ENCODE data around the gene FLNB.
A peak's percentile ranks its signal among the peaks of the same experiment; 100 is the strongest.
"Not testable (repeated sequence)": the region's sequence is repeated elsewhere in the genome, so short reads cannot be mapped to it uniquely, and the experiment has no call there.

Gene FLNB

DNA sequence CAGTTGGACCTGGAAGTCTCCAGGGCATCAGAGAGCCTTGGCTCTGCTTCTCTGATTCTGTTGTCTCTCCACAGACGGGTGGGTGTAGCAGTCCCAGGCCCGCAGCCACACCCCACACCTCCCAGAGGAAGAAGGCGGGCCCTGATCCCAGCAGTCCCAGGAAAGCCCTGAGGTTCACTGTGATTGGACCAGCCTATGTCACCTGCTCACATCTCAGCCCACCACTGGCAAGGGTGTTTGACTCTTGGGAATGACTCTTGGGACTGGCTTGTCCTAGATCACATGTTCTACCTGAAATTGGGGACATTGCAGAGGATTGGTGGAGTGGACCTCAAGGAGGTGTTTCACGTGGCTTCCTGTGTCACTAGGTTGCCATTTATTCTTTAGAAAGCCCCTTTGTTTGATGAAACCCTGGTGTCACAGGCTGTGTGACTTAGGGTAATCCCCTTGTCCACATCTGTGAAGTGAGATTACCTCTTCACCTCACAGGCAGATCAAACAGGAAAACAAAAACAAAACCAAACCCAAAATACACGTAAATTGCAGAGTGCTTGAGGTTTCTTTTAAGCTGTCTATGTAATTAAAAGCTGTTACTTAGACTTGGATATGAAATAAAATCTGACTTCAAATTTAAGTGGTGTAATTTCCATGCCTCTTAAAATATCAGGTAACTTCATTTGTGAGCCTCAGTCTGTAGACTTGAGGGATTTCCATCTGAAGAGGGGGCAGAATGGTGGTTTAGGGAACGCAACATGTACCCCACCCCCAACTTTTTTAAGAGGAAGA, 26.7 kb downstream of the FLNB start:
- no peak for DNase-seq

DNA sequence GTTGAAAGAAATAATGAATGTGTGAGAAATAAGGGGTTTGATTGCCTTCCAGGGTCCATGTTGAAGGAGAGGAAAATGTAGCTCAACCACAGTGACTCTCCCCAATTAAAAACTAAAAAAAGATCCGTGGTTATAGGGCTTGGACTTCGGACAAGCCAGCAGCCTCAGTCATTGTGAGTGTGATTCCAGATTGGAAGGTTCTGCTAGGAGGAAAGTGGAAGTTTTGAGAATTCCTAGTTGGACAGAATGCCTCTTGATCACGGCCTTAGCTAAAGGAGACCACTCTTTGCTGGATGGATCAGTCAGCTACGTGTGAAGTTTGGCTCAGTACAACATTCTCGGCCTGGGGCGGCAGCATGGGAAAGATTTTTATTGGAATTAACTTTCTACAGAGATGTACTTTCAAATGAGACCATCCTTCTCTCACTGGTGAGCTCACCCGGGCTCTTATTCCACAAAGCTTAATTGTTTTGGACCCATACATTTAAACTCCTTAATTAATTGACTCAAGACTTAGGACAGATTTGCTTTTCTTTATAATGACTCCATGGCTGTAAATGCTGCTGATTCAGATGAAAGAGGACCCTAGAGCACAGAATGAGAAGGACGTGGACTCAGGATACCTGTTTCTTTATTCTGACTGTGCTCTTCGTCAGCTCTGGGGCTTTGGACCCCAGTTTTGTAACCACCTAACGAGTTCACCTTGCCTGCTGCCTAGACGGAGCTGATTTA, 27.5 kb downstream of the FLNB start:
- no peak for DNase-seq

DNA sequence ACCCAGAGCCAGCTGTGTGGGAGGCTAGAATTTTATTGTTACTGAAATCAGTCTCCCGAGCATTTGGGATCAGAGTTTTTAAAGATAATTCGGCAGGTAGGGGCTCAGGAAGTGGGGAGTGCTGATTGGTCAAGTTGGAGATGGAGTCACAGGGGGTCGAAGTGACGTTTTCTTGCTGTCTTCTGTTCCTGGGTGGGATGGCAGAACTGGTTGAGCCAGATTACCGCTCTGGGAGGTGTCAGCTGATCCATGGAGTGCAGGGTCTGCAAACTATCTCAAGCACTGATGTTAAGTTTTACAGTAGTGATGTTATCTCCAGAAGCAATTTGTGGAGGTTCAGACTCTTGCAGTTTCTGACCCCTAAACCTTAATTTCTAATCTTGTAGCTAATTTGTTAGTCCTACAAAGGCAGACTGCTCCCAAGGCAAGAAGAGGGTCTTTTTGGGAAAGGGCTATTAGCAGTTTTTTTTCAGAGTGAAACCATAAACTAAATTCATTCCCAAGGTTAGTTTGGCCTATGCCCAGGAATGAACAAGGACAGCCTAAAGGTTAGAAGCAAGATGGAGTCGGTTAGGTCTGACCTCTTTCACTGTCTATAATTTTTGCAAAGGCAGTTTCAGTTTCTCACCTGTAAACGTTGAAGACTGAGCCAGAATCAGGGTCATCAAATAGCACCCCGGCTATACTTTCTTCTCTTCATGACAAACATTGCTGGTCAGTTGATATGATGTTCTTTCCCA, 28.2 kb downstream of the FLNB start:
- no peak for DNase-seq

DNA sequence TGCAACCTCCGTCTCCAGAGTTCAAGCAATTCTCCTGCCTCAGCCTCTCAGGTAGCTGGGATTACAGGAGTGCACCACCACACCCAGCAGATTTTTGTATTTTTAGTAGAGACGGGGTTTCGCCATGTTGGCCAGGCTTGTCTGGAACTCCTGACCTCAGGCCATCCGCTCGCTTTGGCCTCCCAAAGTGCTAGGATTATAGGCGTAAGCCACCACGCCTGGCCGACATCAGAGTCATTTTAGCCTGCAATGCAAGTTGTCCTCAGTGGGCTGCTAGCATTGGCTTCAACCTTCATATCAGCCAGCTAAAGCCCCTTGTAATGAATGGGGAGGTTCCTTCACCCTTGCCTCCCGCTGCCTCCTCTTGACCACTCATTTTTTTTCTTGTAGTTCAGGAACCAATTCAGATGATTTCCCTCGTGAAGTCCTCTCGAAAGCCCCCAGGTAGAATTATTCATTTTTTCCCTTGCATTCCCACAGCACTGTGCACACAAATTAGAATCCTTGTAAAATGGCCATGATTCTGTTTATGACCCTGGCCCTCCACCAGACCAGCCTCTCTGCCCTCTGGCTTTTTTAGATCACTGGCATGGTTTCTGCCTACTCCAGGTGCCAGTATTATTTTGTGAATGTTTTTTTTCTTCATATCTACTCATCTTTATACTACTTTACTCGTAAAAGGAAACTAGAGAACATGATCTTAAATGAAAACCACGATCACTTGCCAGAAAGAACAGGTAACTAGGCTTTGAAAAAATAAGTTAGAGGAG, 29.1 kb downstream of the FLNB start:
- no peak for DNase-seq

DNA sequence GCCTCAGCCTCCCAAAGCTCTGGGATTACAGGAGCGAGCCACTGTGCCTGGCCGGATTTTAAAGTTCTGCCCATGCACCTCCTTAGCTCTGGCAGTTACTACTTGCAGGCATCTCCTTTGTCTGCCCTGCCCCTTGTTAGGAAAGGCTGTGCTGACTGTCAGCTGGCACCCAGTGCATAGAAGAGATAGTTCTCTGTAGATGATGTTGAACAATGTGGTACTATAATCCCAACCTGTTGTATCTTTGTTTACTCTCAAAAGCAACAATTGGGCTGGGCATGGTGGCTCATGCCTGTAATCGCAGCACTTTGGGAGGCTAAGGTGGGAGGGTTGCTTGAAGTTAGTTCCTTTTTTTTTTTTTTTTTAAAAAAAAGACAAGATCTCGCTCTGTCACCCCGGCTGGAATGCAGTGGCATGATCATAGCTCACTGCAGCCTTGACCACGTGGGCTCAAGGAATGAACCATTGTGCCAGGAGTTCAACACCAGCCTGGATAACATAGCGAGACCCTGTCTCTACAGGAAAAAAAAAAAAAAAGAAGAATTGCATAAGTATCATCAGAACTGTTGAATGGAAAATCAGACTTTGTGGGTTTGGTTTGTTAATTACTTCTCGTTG, 30.6 kb downstream of the FLNB start:
- DNase-seq: no peak

DNA sequence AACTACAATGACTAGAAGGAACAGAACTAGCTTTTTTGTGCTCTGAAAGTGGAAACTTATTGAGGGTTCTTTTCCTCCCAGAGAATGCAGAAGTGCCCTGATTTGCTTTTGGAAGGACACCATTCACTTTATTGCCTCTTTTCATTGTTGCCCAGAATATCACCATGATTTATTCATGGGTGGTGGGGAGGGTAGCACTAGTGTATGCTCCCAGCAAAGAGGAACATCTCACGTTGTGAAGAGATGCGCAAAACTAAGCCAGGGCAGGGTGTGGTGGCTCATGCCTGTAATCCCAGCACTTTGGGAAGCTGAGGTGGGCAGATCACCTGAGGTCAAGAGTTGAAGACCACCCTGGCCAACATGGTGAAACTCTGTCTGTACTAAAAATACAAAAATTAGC, 31.4 kb downstream of the FLNB start:
- DNase-seq: no peak

DNA sequence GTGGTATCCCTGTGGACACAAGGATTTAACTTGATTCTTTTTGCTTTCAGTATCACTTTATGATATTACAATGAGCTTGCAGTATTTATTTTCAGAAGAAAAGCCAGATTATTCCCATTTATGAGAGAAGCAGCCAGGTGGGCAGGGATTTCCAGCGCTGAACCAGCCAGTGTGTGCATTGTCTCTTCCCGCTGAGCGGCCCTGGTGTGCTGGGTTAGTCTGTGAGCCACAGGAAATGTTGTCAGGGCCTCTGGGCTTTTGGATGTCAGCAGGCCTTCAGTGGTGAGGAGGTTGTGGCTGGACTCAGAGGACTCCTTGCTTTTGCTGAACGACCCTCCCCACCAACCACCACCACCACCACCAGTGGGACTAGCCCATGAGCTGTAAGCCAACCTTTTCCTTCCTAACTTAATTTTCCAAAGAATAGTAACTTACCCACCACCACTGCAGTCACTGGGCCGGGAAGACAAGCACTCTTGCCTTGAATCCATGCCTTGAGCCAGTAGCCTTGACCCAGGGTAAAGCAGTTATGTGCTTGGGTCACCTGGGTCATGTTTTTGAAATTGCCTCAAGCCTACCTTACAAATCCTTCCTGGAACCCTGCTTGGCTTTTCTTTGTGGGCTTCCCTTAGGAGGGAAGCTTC, 33.1 kb downstream of the FLNB start:
- DNase-seq: no peak

DNA sequence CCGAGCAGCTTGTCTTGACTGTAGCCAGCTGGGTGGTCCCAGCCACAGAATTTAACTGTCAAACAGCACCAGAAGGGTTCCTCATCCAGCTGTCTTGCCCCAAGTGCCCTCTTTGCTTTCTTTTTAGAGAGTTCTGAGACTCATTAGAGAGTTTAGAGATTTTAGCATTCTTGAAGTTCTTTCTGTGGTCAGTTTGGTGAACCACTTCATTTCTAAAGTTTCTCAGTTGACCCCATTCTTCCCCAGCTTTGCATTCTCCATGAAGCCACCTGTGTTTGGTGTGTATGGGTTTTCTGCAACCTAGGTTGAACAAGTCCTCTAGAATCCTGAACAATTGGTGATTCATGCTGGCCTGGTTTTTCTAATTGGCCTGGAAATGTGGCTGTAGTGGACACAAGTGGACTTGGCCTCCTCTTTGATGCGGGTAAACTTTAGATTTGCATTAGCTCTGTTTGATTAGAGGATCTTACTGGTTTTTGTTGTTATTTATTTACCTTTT, 33.7 kb downstream of the FLNB start:
- DNase-seq: no peak

DNA sequence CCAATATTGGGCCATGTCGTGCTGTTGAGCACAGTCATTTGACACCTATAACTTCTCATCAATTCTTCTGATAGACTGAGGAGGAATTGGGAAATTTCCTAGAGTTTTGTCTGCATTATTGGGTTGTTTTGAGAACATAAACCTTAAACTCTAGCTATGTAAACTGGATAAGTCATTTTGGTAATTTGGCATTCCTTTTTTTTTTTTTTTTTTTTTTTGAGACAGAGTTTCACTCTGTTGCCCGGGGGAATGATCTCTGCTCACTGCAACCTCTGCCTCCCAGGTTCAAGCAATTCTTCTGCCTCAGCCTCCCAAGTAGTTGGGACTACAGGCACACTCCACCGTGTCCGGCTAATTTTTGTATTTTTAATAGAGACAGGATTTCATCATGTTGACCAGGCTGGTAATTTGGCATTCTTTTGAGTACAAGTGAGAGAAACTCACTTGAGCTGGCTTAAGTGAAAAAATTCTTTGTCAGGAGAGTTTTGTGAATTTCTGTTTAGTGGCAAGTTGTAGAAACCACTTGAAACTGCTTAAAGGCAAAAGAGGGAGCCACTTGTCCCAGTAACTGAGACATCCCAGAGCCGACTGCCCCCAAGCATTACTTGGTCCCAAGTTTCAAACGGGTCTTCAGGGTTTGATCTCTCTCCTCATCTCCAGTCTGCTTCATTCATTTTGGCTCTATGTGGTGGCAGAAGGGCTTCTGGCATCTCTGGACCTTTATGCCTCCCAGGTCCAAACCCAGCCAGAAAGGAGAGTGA, 34.9 kb downstream of the FLNB start:
- DNase-seq: no peak

DNA sequence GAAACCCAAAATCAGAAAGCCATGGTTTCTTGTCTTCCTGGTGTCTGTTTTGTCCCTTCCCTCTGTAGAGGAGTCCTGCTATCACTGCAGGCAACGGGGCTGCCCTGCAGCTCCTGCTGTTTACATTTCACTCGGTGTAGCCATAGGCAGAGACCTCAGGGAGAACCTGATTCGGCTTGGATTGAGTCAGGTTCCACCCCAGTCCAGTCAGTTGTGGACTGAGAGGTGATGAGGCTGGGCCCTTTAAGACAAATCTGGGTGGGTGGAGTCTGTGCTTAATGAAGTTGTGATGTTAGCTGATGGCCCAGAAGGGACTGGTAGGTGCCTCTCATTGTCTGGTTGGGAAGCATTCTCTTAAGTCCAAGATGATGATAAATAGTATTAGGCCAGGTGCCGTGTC, 35.7 kb downstream of the FLNB start:
- no peak for DNase-seq

DNA sequence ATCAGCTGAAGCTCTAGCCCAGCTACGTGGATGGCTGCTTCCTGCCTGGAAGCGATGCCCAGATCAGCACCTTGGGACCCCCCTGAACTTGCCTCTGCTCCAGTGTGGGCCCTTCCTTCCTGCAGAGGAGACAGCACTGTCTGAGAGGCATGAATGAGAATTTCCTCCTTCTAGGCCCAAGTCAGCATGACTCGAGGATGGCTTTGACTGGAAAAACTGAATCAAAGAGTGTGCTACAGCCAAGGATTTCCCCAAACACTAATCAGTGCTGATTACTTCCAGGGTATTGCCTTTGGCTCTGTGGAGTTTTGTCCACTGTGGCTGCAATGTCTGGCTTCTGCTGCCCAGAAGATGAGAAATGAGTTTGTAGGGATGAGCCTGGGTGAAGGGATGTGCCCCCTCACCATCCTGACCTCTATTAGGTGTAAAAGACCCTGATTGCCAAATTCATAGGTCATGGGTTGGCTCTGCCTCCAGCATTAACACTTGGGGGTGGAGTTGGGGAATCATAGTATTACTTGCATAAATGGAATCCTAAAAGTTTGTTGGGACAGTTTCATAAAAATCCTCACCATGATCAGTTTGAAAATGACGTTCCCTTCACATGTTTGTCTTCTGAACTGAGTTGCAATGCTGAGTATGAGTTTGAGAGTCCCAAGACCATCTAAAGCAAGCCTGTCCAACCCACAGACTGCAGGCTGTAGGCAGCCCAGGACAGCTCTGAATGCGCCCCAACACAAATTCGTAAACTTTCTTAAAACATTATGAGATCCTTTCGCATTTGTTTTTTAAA, 36.7 kb downstream of the FLNB start:
- no peak for DNase-seq

DNA sequence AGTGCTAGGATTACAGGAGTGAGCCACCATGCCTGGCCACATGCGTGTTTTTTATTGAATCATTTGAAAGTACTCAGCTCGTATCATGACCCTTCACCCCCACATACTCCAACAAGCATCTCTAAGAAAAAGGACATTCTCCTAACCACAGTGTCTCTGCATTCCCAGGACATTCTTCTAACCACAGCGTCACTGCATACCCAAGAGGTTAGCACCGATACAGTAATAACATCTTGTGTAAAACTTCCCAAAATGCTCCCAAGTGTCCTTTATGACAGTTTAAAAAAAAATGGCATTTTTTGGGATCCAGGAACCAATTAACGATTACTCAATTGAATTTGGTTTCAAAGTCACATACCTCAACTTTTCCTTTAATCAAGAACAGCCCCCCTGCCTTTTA, 39.6 kb downstream of the FLNB start:
- no peak for DNase-seq

DNA sequence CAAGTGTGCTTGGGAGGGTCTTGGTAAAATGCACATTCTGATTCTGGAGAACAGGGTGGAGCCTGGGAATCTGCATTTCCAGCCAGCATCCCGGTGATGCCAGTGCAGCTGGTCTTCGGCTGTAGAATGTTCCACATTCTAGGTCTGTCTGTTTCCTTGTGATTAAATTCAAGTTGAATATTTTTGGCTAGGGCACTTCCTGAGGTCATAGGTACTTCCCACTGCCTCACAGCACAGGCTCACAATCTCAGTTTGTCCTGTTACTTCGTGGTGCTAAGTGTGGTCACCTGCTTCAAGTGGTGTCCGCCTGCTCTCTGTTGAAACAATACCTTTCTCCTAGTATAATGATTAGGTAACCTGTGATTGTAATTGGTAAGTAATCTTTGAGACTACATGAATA, 40.1 kb downstream of the FLNB start:
- DNase-seq: no peak

DNA sequence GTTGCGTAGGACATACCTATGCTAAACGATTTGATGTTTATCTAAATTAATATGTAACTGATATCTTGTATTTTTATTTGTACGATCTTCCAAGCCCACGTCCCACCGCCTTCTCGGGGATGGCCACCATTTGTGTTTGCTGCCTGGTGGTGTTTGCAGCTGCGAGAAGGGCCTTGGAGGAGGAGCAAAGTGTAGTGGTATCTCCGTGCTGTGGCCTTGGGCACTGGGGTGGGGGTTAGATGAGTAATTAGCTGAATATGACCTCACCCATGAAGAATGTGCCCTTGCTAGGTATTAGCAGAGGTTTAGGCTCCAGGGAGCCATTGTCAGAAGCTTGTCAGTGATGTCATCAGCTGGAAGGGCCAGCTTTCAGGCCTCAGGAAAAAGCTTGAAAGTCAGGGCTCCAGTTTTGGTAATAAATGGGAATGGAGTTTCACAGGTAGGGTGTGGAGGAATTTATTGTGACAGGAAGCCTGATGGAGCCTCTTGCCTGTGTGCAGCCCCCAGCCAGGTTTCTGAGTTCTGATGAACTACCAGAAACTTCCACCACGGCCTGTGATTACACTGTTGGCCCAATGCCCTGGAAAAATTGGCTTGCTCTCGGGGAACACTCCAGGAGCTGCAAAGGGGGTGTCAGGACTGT, 41.0 kb downstream of the FLNB start:
- DNase-seq: no peak

DNA sequence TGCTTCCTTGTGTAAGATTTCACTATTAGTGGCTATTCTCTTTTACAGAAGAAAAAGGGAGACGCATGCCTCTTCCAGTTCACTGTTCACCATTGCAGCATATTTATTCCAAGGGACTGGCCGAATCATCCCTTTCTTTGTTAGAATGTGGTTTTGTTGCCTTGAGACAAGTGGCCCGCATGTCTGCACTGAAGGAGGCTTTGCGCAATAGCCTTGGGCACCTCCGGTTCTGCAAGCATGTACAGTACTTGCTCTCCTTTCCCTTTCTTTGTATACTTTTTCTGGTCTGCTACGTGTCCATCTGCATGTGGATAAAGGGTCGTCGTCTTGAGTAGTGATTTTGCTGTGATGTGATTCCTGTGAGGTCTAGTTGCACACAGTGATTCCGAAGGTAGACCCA, 43.0 kb downstream of the FLNB start:
- no peak for DNase-seq

DNA sequence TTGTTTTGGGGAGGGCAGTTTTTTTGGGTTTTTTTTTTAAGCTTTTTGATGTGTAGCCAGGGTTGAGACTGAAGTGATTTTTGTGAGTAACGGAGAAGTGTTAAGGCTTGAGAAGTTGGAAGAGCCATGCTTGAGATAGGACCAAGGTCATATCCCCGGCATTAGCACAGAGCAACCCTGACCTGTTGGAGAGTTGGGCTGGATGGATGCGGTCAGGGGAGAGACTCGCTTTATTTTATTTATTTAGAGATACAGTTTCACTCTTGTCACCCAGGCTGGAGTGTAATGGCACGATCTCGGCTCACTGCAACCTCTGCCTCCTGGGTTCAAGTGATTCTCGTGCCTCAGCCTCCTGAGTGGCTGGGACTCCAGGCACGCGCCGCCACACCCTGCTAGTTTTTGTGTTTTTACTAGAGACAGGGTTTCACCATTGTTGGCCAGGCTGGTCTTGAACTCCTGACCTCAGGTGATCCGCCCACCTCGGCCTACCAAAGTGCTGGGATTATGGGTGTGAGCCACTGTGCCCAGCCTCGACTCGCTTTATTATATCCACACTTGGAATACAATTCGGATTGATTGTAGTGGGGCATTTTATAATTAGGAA, 43.5 kb downstream of the FLNB start:
- DNase-seq: not testable (repeated sequence)

DNA sequence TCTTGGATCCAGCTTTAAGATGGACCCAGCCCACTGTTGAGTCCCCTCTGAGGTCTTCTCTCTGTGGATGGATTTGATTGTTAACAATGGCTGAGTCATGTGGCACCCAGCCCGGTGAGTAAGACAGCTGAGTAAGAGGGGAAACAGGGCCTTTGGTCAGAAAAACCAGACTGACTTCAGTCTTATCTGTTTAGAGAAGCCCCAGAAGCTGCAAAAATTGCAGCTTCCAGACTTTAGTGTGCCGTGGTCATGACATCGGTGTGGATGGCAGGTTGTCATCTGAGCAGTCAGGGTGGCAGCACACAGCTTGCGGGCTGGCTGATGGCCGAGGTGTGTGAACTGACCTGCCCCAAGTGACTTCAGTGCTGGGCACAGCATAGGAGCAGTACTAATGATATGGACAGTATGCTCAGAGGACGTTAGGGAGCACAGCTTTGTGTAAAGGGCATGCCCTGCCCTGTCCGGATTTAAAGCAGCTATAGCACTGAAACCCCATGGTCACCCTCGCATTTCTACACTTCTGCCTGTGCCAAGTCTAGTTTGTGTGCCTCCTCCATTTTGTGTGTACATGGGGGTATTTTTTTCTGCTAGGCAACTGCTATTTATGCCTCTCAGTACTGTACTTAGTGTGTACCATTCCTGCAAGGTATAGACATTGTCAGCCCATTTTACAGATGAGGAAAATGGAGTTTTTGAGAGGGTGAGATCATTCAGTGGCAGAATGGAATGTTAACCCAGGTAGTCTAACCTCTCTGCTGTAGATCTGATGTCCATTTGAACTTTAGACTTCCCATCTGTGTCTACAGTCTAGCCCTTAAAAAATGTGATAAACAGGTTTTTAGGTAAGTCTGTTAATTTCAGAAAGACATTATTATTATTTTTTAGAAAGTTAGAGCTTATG, 44.4 kb downstream of the FLNB start:
- DNase-seq: peak; percentile 15

DNA sequence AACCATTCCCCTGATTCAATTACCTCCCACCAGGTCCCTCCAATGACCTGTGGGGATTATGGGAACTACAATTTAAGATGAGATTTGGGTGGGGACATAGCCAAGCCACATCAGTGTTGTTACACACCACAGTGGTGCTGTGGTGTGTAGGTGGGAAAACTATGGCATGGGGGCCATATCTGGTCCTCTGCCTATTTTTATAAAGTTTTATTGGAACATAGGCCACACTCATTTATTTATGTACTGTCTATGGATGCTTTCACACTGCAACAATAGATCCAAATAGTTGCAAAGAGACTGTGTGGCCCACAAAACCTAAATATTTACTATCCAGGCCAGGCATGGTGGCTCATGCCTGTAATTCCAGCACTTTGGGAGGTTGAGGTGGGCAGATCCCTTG, 46.4 kb downstream of the FLNB start:
- DNase-seq: no peak

Measured in stimulated activated naive CD4-positive, alpha-beta T cell treated with Interleukin-2 at 50 U/mL for 16 hours (primary cell).